BJ (cell line): ENCODE data around the gene AIFM2. TPM values are rescaled to one million over a fixed set of nuclear protein-coding genes. Genes with fewer than 3 reads are reported as not detected.

Source experiments
- CTCF ChIA-PET: fragments of 350-600 bp; formaldehyde crosslinking; extraction: SDS; loops from one replicate; lab custom pipeline; 2021; ENCODE audit warnings: antibody characterized with exemption, inconsistent platforms; lab: Yijun Ruan, JAX
- POLR2A ChIA-PET: fragments of 300-600 bp; sonication (Branson Sonifier 250); formaldehyde crosslinking; extraction: SDS; loops from one replicate; lab custom pipeline; 2021; ENCODE audit warnings: antibody characterized with exemption; lab: Charles Lee
- DNase-seq: peaks from one replicate; pipeline ENCODE4 v3.0.0-alpha.2; 2011; ENCODE audit warnings: low read depth
- H3K27me3 ChIP-seq: 2 replicates; pipeline ENCODE4 v1.6.0; 2011; ENCODE audit warnings: low read length; ENCODE audit not compliant: control insufficient read depth, insufficient read depth
- H3K36me3 ChIP-seq: 2 replicates; pipeline ENCODE4 v1.5.1; 2011; ENCODE audit warnings: low read length; ENCODE audit not compliant: control insufficient read depth, insufficient read depth
- H3K4me3 ChIP-seq: 2 replicates; pipeline ENCODE4 v1.5.1; 2011; ENCODE audit warnings: low read depth, mild to moderate bottlenecking, control low read depth, low read length
- CTCF ChIP-seq: IDR thresholded peaks from 2 replicates; pipeline ENCODE4 v1.5.1; 2011; ENCODE audit warnings: low read depth, mild to moderate bottlenecking, control low read depth, inconsistent platforms, low read length, moderate library complexity; ENCODE audit not compliant: insufficient read depth
- polyA plus RNA-seq: library from polyadenylated mRNA; depleted of rRNA; stranded (reverse); fragments of >200 nt; gene quantifications from 2 replicates; pipeline ENCODE4 v1.2.3, GENCODE V29; 2011

Gene AIFM2
- polyA plus RNA-seq, 1 experiment = 18.4 TPM

- H3K27me3 ChIP-seq = no peaks in the 10 kb centered on the region
- POLR2A ChIA-PET = interaction anchor here (0.7 kb wide), 1 partner anchor 93 kb away, joined by 7 read pairs; no protein-coding TSS in a partner anchor
- DNase-seq = no peak
- no peak overlapping the region for H3K4me3 ChIP-seq
- TF ChIP-seq CTCF = no peak
- peaks cover 2% of the 10 kb centered on the region for H3K36me3 ChIP-seq
- CTCF ChIA-PET = interaction anchor here (0.6 to 2.2 kb wide), 4 partner anchors 16 to 224 kb away, joined by 3 to 9 read pairs (median 3); no protein-coding TSS in a partner anchor
Observed at GRCh38 chr10:70140297-70140696, 7.7 kb upstream of the AIFM2 start.

- Histone ChIP-seq H3K4me3 (no peak overlapping the region), H3K36me3 (peaks cover 2% of the 10 kb centered on the region), H3K27me3 (no peaks in the 10 kb centered on the region)
- no peak for DNase-seq
- no peak for TF ChIP-seq CTCF
- ChIA-PET POLR2A (no interaction called here), CTCF (interaction anchor here (0.6 to 2.2 kb wide), 3 partner anchors 16 to 85 kb away, joined by 3 to 9 read pairs (median 3); no protein-coding TSS in a partner anchor)
Observed at GRCh38 chr10:70139997-70140250, 7.3 kb upstream of the AIFM2 start.

DNA sequence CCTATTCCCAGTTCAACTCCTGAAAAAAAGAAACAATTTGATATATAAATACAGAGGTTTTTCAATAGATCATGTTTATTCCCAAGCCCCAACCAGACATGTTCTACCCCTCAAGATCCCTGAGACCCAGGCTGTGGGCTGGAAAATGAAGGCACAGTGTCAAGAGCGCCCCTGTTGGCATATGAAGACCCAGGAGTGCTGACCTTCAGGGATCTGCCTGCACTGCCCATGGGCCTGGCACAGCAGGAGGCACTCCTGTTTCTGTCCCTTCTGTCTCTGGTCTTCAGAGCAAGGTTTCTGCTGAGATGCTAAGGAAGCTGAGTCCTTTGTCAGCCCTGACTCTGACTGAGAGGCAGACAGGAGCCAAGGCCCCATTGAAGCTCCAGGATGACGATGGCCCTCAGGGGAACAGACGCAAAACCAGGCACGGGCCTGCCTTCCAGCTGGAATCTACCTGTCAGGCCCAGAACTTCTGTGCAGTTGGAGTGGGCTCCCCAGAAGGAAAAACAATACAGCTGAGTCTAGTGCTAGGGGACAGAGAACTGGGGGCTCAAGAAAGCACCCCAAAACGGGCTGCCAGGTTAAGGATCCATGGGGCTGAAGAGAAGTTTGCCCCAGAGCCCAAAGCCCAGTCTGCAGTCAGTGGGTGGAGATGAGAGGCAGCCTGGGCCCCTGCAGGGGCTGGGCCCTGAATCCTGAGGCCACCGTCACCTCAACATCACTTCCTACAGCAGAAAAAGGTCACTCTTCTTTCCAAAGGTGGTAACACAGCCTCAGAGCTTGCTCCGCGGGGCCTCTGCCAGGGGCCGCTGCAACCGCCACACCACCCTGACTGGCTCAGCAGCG is 6.7 kb upstream of the AIFM2 start:
- CTCF ChIA-PET = interaction anchor here (0.9 kb wide), 1 partner anchor 23 kb away, joined by 4 read pairs; no protein-coding TSS in a partner anchor
- no peaks in the 10 kb centered on the region for H3K27me3 ChIP-seq
- DNase-seq = no peak
- POLR2A ChIA-PET = no interaction called here
- peaks cover 2% of the 10 kb centered on the region for H3K36me3 ChIP-seq
- TF ChIP-seq CTCF = no peak
- H3K4me3 ChIP-seq = no peak overlapping the region

GRCh38 chr10:70137927-70138883 is 5.6 kb upstream of the AIFM2 start:
- POLR2A ChIA-PET = interaction anchor here (0.5 kb wide), 1 partner anchor 86 kb away, joined by 16 read pairs; no protein-coding TSS in a partner anchor
- no peak for TF ChIP-seq CTCF

DNA sequence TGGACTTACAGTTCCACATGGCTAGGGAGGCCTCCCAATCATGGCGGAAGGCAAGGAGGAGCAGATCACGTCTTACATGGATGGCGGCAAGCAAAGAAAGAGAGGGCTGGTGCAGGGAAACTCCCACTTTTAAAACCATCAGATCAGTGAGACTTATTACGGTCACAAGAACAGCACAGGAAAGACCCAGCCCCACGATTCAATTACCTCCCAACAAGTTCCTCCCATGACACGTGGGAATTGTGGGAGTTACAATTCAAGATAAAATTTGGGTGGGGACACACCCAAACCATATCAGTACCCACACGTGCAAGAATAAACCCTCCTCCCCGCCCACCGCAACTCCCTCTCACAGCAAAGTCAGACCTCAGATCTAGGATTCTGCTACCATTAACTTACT is 4.5 kb upstream of the AIFM2 start:
- Histone ChIP-seq H3K36me3 (peaks cover 2% of the 10 kb centered on the region), H3K4me3 (no peak overlapping the region), H3K27me3 (no peaks in the 10 kb centered on the region)
- TF ChIP-seq CTCF = no peak
- DNase-seq = no peak
- ChIA-PET CTCF (interaction anchor here (2.0 to 5.8 kb wide), 2 partner anchors 9 to 21 kb away, joined by 11 to 41 read pairs; partner anchors contain the start of gene TYSND1), POLR2A (no interaction called here)

More at GRCh38 chr10:70137927-70138883, 5.6 kb upstream of the AIFM2 start:
- no peaks in the 10 kb centered on the region for H3K27me3 ChIP-seq
- no peak for DNase-seq
- H3K36me3 ChIP-seq = peaks cover 2% of the 10 kb centered on the region
- no peak overlapping the region for H3K4me3 ChIP-seq
- CTCF ChIA-PET = interaction anchor here (1.0 to 5.8 kb wide), 2 partner anchors 8 to 23 kb away, joined by 3 to 41 read pairs; partner anchors contain the start of gene TYSND1
